Upper lobe of left lung (tissue), 6 donors: ENCODE results near the gene ACP6. TPM values are rescaled to one million over a fixed set of nuclear protein-coding genes. Genes with fewer than 3 reads are reported as not detected.
A peak's percentile ranks its signal among the peaks of the same experiment; 100 is the strongest.

Experiments
- ATAC-seq, 2 donors: fragments of 200-7000 bp; cut with Tn5 transposase; one replicate each; pipeline ENCODE4 v1.9.1; 2022; ENCODE audit warnings: mild to moderate bottlenecking in 2 of 2, moderate library complexity in 2 of 2; ENCODE audit not compliant: low FRiP score in 2 of 2
- DNase-seq, 2 donors: peaks; one replicate each; pipeline ENCODE4 v3.0.0-alpha.2; 2019 to 2020
- H3K27ac ChIP-seq, 4 donors: fragments of 200-600 bp; sonication (generic); one replicate each; pipeline ENCODE4 v1.5.1; 2016 to 2019
- H3K27me3 ChIP-seq, 4 donors: fragments of 200-600 bp; sonication (generic); one replicate each; pipeline ENCODE4 v1.5.1; 2017 to 2019
- H3K36me3 ChIP-seq, 4 donors: fragments of 200-600 bp; sonication (generic); one replicate each; pipeline ENCODE4 v1.5.1; 2016 to 2019
- H3K4me1 ChIP-seq, 4 donors: fragments of 200-600 bp; sonication (generic); one replicate each; pipeline ENCODE4 v1.5.1; 2018 to 2019
- H3K4me3 ChIP-seq, 4 donors: fragments of 200-600 bp; sonication (generic); one replicate each; pipeline ENCODE4 v1.5.1; 2017 to 2019; ENCODE audit warnings: mild to moderate bottlenecking in 2 of 4, moderate library complexity in 1 of 4
- H3K9me3 ChIP-seq, 4 donors: fragments of 200-600 bp; sonication (generic); one replicate each; pipeline ENCODE4 v1.5.1; 2018 to 2019
- CTCF ChIP-seq, 6 experiments: fragments of 450-650 bp in 4 of 6; fragments of 200-600 bp in 2 of 6; sonication (generic) in 2 of 6; IDR thresholded peaks; one replicate each; pipeline ENCODE4 v1.5.1; 2016 to 2019; ENCODE audit warnings: antibody characterized with exemption in 6 of 6
- EP300 ChIP-seq, 4 donors: sonication (generic); formaldehyde crosslinking; IDR thresholded peaks; one replicate each; pipeline ENCODE4 v1.5.1; 2017; ENCODE audit warnings: antibody characterized with exemption in 4 of 4, control low read depth in 2 of 4
- POLR2A ChIP-seq, 4 donors: fragments of 450-650 bp; IDR thresholded peaks; one replicate each; pipeline ENCODE4 v1.5.1; 2016 to 2017; ENCODE audit warnings: antibody characterized with exemption in 4 of 4, mild to moderate bottlenecking in 2 of 4
- POLR2AphosphoS5 ChIP-seq, 2 donors: sonication (generic); formaldehyde crosslinking; IDR thresholded peaks; one replicate each; pipeline ENCODE4 v1.5.1; 2017; ENCODE audit warnings: antibody characterized with exemption in 2 of 2
- WGBS, 2 donors: methylation state at CpG; one replicate each; pipeline ENCODE4 v1.1.5; 2017 to 2018; 5-methylcytosine and 5-hydroxymethylcytosine counted together
- total RNA-seq, 6 donors: library from RNA; depleted of rRNA in 4 of 6; stranded (reverse); fragments of >200 nt in 4 of 6; gene quantifications; one replicate each; pipeline versions ENCODE4 v1.1.0 to v1.2.1, GENCODE V29; 2016 to 2021
- donor health status: DM: no; HTN: no; CAD: no; lungs with moderate emphysema.
- donor health status: DM: no; HTN: yes; CAD: no; lungs with severe emphysema.

ACP6 gene
- total RNA-seq, 6 donors from 2014 or later: 8.1 to 60.8 (median 21.6) TPM

- no peaks in the 10 kb centered on the region for H3K27me3 ChIP-seq
- no peak overlapping the region for H3K4me3 ChIP-seq
- no peak overlapping the region for H3K27ac ChIP-seq
- TF ChIP-seq POLR2A (IDR thresholded peaks at IDR 0.05) (no peak), EP300 (IDR thresholded peaks at IDR 0.05) (no peak), CTCF (IDR thresholded peaks at IDR 0.05) (no peak), POLR2AphosphoS5 (IDR thresholded peaks at IDR 0.05) (no peak)
- ATAC-seq (no peak), DNase-seq (no peak)
- WGBS, 2 donors: 86 to 95% methylated on average over 3 of the region's 3 CpGs
- H3K4me1 ChIP-seq: no peaks in the 10 kb centered on the region
- H3K36me3 ChIP-seq: peaks cover 0 to 5% (median 0%) of the 10 kb centered on the region in 4 donors
- H3K9me3 ChIP-seq: no peaks in the 10 kb centered on the region
Observed at GRCh38 chr1:147631839-147632238, 38.5 kb downstream of the ACP6 start.

- no peak for TF ChIP-seq CTCF (IDR thresholded peaks at IDR 0.05)
- no peak for TF ChIP-seq POLR2AphosphoS5 (IDR thresholded peaks at IDR 0.05)
- TF ChIP-seq POLR2A (IDR thresholded peaks at IDR 0.05): no peak
- no peak for TF ChIP-seq EP300 (IDR thresholded peaks at IDR 0.05)
- H3K36me3 ChIP-seq: peaks cover 0 to 5% (median 0%) of the 10 kb centered on the region in 4 donors
- no peaks in the 10 kb centered on the region for H3K27me3 ChIP-seq
- no peak overlapping the region for H3K27ac ChIP-seq
- H3K4me1 ChIP-seq: peaks cover 0 to 4% (median 0%) of the 10 kb centered on the region in 4 donors
- no peak for DNase-seq
- no peaks in the 10 kb centered on the region for H3K9me3 ChIP-seq
- peak in 1 of 2 donors; percentile 59 for ATAC-seq
- WGBS, 2 donors: 87 to 94% methylated on average over 6 of the region's 6 CpGs
- no peak overlapping the region for H3K4me3 ChIP-seq
Observed at GRCh38 chr1:147630447-147630846, 39.9 kb downstream of the ACP6 start.

- no peak for DNase-seq
- Histone ChIP-seq H3K36me3 (peaks cover 0 to 5% (median 0%) of the 10 kb centered on the region in 4 donors), H3K27me3 (no peaks in the 10 kb centered on the region), H3K27ac (no peak overlapping the region), H3K4me3 (no peak overlapping the region), H3K4me1 (peaks cover 0 to 6% (median 0%) of the 10 kb centered on the region in 4 donors), H3K9me3 (no peaks in the 10 kb centered on the region)
- TF ChIP-seq CTCF (IDR thresholded peaks at IDR 0.05): no peak
- no peak for TF ChIP-seq EP300 (IDR thresholded peaks at IDR 0.05)
- no peak for TF ChIP-seq POLR2AphosphoS5 (IDR thresholded peaks at IDR 0.05)
- TF ChIP-seq POLR2A (IDR thresholded peaks at IDR 0.05): no peak
- ATAC-seq: no peak
- WGBS, 2 donors: 87 to 91% methylated on average over 6 of the region's 6 CpGs
Observed at GRCh38 chr1:147630022-147630421, 40.3 kb downstream of the ACP6 start.

- peaks cover 0 to 6% (median 0%) of the 10 kb centered on the region in 4 donors for H3K4me1 ChIP-seq
- peak overlapping the region in 1 of 4 donors; percentile 41 for H3K27ac ChIP-seq
- H3K36me3 ChIP-seq: peaks cover 0 to 17% (median 8%) of the 10 kb centered on the region in 4 donors
- no peaks in the 10 kb centered on the region for H3K27me3 ChIP-seq
- 69 to 82% methylated on average over 5 of the region's 5 CpGs for WGBS, 2 donors
- DNase-seq (no peak), ATAC-seq (no peak)
- H3K9me3 ChIP-seq: no peaks in the 10 kb centered on the region
- TF ChIP-seq POLR2A (IDR thresholded peaks at IDR 0.05) (no peak), CTCF (IDR thresholded peaks at IDR 0.05) (no peak)
- H3K4me3 ChIP-seq: no peak overlapping the region
Observed at GRCh38 chr1:147628441-147628840, 41.9 kb downstream of the ACP6 start.

- Histone ChIP-seq H3K27ac (no peak overlapping the region), H3K9me3 (no peaks in the 10 kb centered on the region), H3K4me1 (peaks cover 0 to 6% (median 0%) of the 10 kb centered on the region in 4 donors), H3K36me3 (peaks cover 0 to 16% (median 8%) of the 10 kb centered on the region in 4 donors), H3K27me3 (no peaks in the 10 kb centered on the region), H3K4me3 (no peak overlapping the region)
- peak in 1 of 2 donors; percentile 66 for DNase-seq
- WGBS, 2 donors: 12 to 13% methylated on average over 3 of the region's 3 CpGs
- no peak for TF ChIP-seq POLR2AphosphoS5 (IDR thresholded peaks at IDR 0.05)
- TF ChIP-seq EP300 (IDR thresholded peaks at IDR 0.05): no peak
- peak; percentile 72 to 91 (median 82) for TF ChIP-seq CTCF (IDR thresholded peaks at IDR 0.05)
- no peak for TF ChIP-seq POLR2A (IDR thresholded peaks at IDR 0.05)
- ATAC-seq: peak; percentile 78 to 87
Observed at GRCh38 chr1:147627435-147628110, 42.8 kb downstream of the ACP6 start.
